Retina (tissue), 1 donor: ENCODE results near the gene MAP2K5.
"Not testable (repeated sequence)": the region's sequence is repeated elsewhere in the genome, so short reads cannot be mapped to it uniquely, and the experiment has no call there.

ENCODE experiments used
- DNase-seq: peaks from one replicate; pipeline ENCODE4 v3.0.0-alpha.2; 2016

Gene MAP2K5

GRCh38 chr15:67605871-67606270 lies 63.4 kb downstream of the MAP2K5 start:
- DNase-seq: no peak

- no peak for DNase-seq
Measured at GRCh38 chr15:67606742-67607141, 64.2 kb downstream of the MAP2K5 start.

- DNase-seq: no peak
Measured at GRCh38 chr15:67607329-67607728, 64.8 kb downstream of the MAP2K5 start.

GRCh38 chr15:67607959-67608637 lies 65.6 kb downstream of the MAP2K5 start:
- DNase-seq: no peak

GRCh38 chr15:67608638-67608959 lies 66.1 kb downstream of the MAP2K5 start:
- no peak for DNase-seq

GRCh38 chr15:67611370-67612369 lies 69.2 kb downstream of the MAP2K5 start:
- DNase-seq: no peak

GRCh38 chr15:67613211-67613610 lies 70.7 kb downstream of the MAP2K5 start:
- no peak for DNase-seq

- DNase-seq: no peak
Measured at GRCh38 chr15:67613708-67614107, 71.2 kb downstream of the MAP2K5 start.

- DNase-seq: not testable (repeated sequence)
Measured at GRCh38 chr15:67615131-67615534, 72.6 kb downstream of the MAP2K5 start.

- no peak for DNase-seq
Measured at GRCh38 chr15:67618297-67618696, 75.8 kb downstream of the MAP2K5 start.

- no peak for DNase-seq
Measured at GRCh38 chr15:67622110-67622509, 79.6 kb downstream of the MAP2K5 start.

GRCh38 chr15:67632261-67632660 lies 89.8 kb downstream of the MAP2K5 start:
- no peak for DNase-seq

- not testable (repeated sequence) for DNase-seq
Measured at GRCh38 chr15:67635950-67636349, 93.4 kb downstream of the MAP2K5 start.

- no peak for DNase-seq
Measured at GRCh38 chr15:67639591-67639990, 97.1 kb downstream of the MAP2K5 start.

- DNase-seq: no peak
Measured at GRCh38 chr15:67641453-67641852, 99.0 kb downstream of the MAP2K5 start.

GRCh38 chr15:67646847-67647246 lies 104.3 kb downstream of the MAP2K5 start:
- no peak for DNase-seq

- DNase-seq: no peak
Measured at GRCh38 chr15:67652586-67652985, 110.1 kb downstream of the MAP2K5 start.

- DNase-seq: no peak
Measured at GRCh38 chr15:67660446-67660845, 117.9 kb downstream of the MAP2K5 start.

- no peak for DNase-seq
Measured at GRCh38 chr15:67660874-67661606, 118.5 kb downstream of the MAP2K5 start.

- DNase-seq: no peak
Measured at GRCh38 chr15:67670647-67671305, 128.3 kb downstream of the MAP2K5 start.

GRCh38 chr15:67672834-67673233 lies 130.3 kb downstream of the MAP2K5 start:
- not testable (repeated sequence) for DNase-seq

GRCh38 chr15:67674983-67675382 lies 132.5 kb downstream of the MAP2K5 start:
- no peak for DNase-seq

GRCh38 chr15:67678089-67678488 lies 135.6 kb downstream of the MAP2K5 start:
- DNase-seq: no peak
